Peyer's patch (tissue), 4 donors: Measurements from ENCODE around the gene CPNE6.

Source experiments
- CTCF ChIP-seq, 6 experiments: fragments of 450-650 bp in 4 of 6; fragments of 200-600 bp in 2 of 6; sonication (generic) in 1 of 6; IDR thresholded peaks; one replicate each; pipeline ENCODE4 v1.5.1; 2017 to 2019; ENCODE audit warnings: antibody characterized with exemption in 6 of 6, mild to moderate bottlenecking in 3 of 6, moderate library complexity in 1 of 6
- POLR2A ChIP-seq, 2 donors: fragments of 450-650 bp; IDR thresholded peaks; one replicate each; pipeline ENCODE4 v1.5.1; 2017; ENCODE audit warnings: antibody characterized with exemption in 2 of 2, mild to moderate bottlenecking in 2 of 2, moderate library complexity in 2 of 2

GRCh38 chr14:24100197-24100981, 29.0 kb downstream of the CPNE6 start:
- TF ChIP-seq CTCF (IDR thresholded peaks at IDR 0.05) (no peak), POLR2A (IDR thresholded peaks at IDR 0.05) (no peak)
